GM12878 (cell line): ENCODE data around the gene TUBGCP2. TPM values are rescaled to one million over a fixed set of nuclear protein-coding genes. Genes with fewer than 3 reads are reported as not detected.

Experiments used
- ATF3 ChIP-seq: IDR thresholded peaks from 2 replicates; pipeline ENCODE4 v1.6.1; 2011; ENCODE audit warnings: low read depth, mild to moderate bottlenecking, low read length, moderate library complexity, borderline replicate concordance; ENCODE audit errors: extremely low read depth
- BCLAF1 ChIP-seq: fragments of 450-650 bp; IDR thresholded peaks from 2 replicates; pipeline ENCODE4 v1.6.1; 2017; ENCODE audit warnings: antibody characterized with exemption, mild to moderate bottlenecking, moderate library complexity
- BHLHE40 ChIP-seq, 2 experiments: fragments of 450-650 bp in 1 of 2; IDR thresholded peaks; 2 replicates each; pipeline ENCODE4 v1.6.1; 2011 to 2017; ENCODE audit warnings: low read depth in 2 of 2, borderline replicate concordance in 1 of 2, improper control_type of control experiment in 1 of 2, low read length in 1 of 2, mild to moderate bottlenecking in 1 of 2
- CUX1 ChIP-seq: IDR thresholded peaks from 2 replicates; pipeline ENCODE4 v1.6.1; 2012; ENCODE audit warnings: improper control_type of control experiment, low read depth, low read length; ENCODE audit not compliant: insufficient replicate concordance
- ESRRA ChIP-seq: IDR thresholded peaks from 2 replicates; pipeline ENCODE4 v1.6.1; 2012; ENCODE audit warnings: mild to moderate bottlenecking, low read length, improper control_type of control experiment
- FOXM1 ChIP-seq: IDR thresholded peaks from 2 replicates; pipeline ENCODE4 v1.6.1; 2012; ENCODE audit warnings: low read depth, mild to moderate bottlenecking, inconsistent platforms, low read length, moderate library complexity
- GATAD2B ChIP-seq: fragments of 450-650 bp; conservative IDR thresholded peaks from 2 replicates; pipeline ENCODE4 v1.6.1; 2017; ENCODE audit warnings: low read depth, mild to moderate bottlenecking, moderate library complexity
- HSF1 ChIP-seq: fragments of 150-350 bp; IDR thresholded peaks from 2 replicates; pipeline ENCODE4 v1.6.1; 2014; ENCODE audit warnings: mild to moderate bottlenecking, low read depth, low read length
- MAX ChIP-seq: IDR thresholded peaks from 2 replicates; pipeline ENCODE4 v1.6.1; 2012; ENCODE audit warnings: low read depth, low read length, improper control_type of control experiment
- RELA ChIP-seq: fragments of 450-650 bp; IDR thresholded peaks from 2 replicates; pipeline ENCODE4 v1.8.0; 2014; ENCODE audit warnings: borderline replicate concordance; ENCODE audit not compliant: partially characterized antibody
- SIN3A ChIP-seq: IDR thresholded peaks from 2 replicates; pipeline ENCODE4 v1.6.1; 2012; ENCODE audit warnings: low read depth, low read length, improper control_type of control experiment
- SMAD5 ChIP-seq: IDR thresholded peaks from 2 replicates; pipeline ENCODE4 v1.6.1; 2016; ENCODE audit warnings: antibody characterized with exemption, low read depth
- TAF1 ChIP-seq: IDR thresholded peaks from 2 replicates; pipeline ENCODE4 v1.6.1; 2011; ENCODE audit warnings: mild to moderate bottlenecking, low read depth, low read length, borderline replicate concordance
- ZNF274 ChIP-seq: IDR thresholded peaks from one replicate; pipeline ENCODE4 v1.8.0; 2011; ENCODE audit not compliant: insufficient read length, insufficient read depth
- polyA plus RNA-seq, 11 experiments: library from polyadenylated mRNA; depleted of rRNA in 4 of 11; unstranded in 6 of 11; stranded (reverse) in 5 of 11; fragments of >200 nt; fragmentation: Nextera tagmentation in 4 of 11; fragmentation: Illumina TruSeq in 1 of 11; extraction: Ambion mirVana in 4 of 11; extraction: Trizol in 1 of 11; gene quantifications; 1 replicate in 1 of 11; 2 replicates in 10 of 11; pipeline versions ENCODE4 v1.2.1 to v1.2.3, GENCODE V29; 2011 to 2016; ENCODE audit warnings: inconsistent platforms in 2 of 11, missing spikeins in 2 of 11, low read depth in 1 of 11
- total RNA-seq, 4 experiments: library from RNA; depleted of rRNA in 3 of 4; stranded (reverse); fragments of >200 nt in 3 of 4; fragmentation: Illumina TruSeq in 1 of 4; extraction: Trizol in 1 of 4; gene quantifications; 2 replicates each; pipeline versions ENCODE4 v1.2.1 to v1.2.3, GENCODE V29; 2013 to 2021

TUBGCP2 gene
- total and polyA plus RNA-seq, 10 of the 15 experiments (the other 5 are each of a cell fraction or from before 2014, with no cell fraction given): 4.8 to 47.1 (median 34.7) TPM

GRCh38 chr10:133275684-133276092, 33.0 kb downstream of the TUBGCP2 start (continued):
- 0 out of 2 replicates have a peak, but pooled peaks have one; percentile 29 for TF ChIP-seq SIN3A
- TF ChIP-seq SMAD5: peak; percentile 12; the same call in 1 of the 2 replicates
- peak; percentile 27 for TF ChIP-seq RELA
- TF ChIP-seq CUX1: no peak
- 0 out of 2 replicates have a peak, but pooled peaks have one; percentile 16 for TF ChIP-seq HSF1
- no peak for TF ChIP-seq ZNF274
- TF ChIP-seq GATAD2B: no peak
- 0 out of 2 replicates have a peak, but pooled peaks have one; percentile 13 for TF ChIP-seq TAF1
- no peak for TF ChIP-seq BCLAF1
- TF ChIP-seq FOXM1: no peak
- TF ChIP-seq BHLHE40 (IDR thresholded peaks at IDR 0.05; ENCODE audit: borderline replicate concordance in 1 of 2, low read depth in 2 of 2, low read length in 1 of 2): no peak
- no peak for TF ChIP-seq ESRRA
- no peak for TF ChIP-seq MAX
- no peak for TF ChIP-seq ATF3
